C4-2B (cell line): ENCODE measurements around the gene ATG9A.

Experiments used
- H3K27ac ChIP-seq: fragments of 450-650 bp; 2 replicates; pipeline ENCODE4 v1.5.1; 2017
- ZFX ChIP-seq: fragments of 450-650 bp; IDR thresholded peaks from 2 replicates; pipeline ENCODE4 v1.6.1; 2017
- TF ChIP-seq, protein P1 (sequence below): fragments of 450-650 bp; conservative IDR thresholded peaks from 2 replicates; pipeline ENCODE4 v1.5.1; 2017; ENCODE audit warnings: mild to moderate bottlenecking

The ATG9A gene

DNA sequence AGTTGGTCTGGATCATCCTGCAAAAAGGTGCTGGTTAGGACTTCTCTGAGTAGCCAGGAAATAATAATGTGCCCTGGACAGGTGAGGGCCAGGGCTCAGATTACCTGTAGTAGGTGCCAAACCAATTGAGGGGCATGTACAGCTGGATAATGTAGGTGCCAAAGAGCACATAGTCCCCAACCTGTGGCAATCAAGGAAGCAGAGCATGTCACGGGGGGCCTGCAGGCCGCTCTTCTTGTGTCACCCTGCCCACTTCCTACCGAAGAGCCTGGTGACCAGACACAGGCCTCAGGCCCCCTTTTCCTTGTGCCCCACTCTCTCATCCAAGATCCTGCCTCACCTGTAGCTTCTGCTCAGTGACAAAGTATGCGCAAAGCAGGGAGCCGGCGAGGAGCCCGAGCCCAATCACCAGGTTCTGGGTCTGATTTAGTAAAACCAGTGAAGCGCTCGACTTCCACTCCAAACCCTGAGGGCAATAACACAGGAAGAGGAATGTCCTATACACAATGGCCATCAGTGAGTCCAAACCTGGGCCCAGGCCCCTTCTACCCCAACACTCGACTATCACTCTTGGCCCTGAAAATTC lies 15.9 kb downstream of the ATG9A start:
- TF ChIP-seq ZFX, result no peak
- TF ChIP-seq, protein P1, sequence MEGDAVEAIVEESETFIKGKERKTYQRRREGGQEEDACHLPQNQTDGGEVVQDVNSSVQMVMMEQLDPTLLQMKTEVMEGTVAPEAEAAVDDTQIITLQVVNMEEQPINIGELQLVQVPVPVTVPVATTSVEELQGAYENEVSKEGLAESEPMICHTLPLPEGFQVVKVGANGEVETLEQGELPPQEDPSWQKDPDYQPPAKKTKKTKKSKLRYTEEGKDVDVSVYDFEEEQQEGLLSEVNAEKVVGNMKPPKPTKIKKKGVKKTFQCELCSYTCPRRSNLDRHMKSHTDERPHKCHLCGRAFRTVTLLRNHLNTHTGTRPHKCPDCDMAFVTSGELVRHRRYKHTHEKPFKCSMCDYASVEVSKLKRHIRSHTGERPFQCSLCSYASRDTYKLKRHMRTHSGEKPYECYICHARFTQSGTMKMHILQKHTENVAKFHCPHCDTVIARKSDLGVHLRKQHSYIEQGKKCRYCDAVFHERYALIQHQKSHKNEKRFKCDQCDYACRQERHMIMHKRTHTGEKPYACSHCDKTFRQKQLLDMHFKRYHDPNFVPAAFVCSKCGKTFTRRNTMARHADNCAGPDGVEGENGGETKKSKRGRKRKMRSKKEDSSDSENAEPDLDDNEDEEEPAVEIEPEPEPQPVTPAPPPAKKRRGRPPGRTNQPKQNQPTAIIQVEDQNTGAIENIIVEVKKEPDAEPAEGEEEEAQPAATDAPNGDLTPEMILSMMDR, result no peak
- H3K27ac ChIP-seq, result no peak overlapping the region

DNA sequence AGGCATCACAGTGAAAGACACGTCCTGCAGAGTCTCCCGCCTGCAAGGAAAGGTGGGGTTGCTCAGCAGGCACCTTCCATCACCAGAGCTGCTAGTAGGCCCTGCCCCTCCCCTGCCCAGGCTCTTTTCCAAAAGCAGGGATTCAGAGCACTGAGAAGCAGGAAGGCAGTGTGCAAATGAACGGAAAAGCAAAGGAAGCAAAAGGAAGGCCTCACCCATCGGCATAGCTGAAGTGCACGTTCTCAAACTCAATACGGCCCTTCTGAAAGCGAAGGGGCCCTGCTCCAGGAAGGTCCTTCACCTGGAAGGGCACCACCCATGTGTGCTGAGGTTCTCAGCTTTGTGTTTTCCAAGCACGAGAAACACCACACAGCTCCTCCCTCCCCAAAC lies 16.4 kb downstream of the ATG9A start:
- H3K27ac ChIP-seq, result no peak overlapping the region
- TF ChIP-seq ZFX, result no peak
- TF ChIP-seq, protein P1, result no peak

DNA sequence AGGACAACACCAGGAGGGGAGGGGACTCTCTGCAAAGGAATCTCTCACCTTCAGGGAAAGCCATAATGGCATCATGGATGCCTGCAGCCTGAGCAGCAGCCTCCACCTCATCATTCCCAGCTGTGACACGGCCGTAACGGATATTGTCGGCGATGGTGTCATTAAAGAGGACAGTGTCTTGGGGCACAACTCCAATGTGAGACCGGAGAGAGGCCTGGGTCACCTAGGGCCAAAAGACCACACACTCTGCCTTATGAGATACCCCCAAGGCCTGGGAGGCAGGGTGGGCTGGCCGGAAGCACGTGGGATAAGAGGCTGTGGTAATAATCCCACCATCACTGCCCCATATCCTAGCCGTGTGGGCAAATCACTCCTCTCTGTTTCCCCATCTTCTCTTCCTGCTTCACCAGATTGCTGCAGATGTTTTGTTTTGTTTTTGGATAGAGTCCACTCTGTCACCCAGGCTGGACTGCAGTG lies 18.5 kb downstream of the ATG9A start:
- no peak overlapping the region for H3K27ac ChIP-seq
- TF ChIP-seq, protein P1, result no peak
- TF ChIP-seq ZFX, result no peak

DNA sequence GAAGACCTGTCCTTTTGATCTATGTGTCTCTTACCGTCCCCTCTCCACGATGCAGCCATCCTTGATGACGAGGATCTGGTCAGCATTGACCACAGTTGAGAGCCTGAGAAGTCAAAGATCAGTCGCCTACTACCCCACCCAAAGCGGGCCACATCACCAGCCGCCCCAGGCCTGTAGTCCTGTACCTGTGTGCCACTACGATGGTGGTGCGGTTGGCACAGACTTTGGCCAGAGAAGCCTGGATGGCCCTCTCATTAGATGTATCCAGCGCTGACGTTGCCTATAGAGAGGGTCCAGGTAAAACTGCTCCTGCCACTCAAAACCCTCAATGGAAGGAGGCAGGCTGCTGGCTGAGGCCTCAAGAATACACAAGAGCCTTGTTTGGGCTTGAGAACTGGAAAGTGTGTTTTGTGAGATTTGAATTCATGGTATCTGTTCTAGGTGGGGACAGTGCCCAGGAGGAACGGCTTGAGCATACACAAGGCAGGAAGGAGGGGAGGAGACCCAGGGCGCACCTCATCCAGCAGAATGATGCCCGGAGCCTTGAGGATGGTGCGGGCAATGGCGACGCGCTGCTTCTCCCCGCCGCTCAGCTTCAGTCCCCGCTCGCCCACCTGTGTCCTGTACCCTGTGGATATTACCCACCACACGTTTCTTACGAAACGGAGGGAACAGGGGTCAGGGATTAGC lies 19.1 kb downstream of the ATG9A start:
- no peak for TF ChIP-seq ZFX
- H3K27ac ChIP-seq, result no peak overlapping the region

DNA sequence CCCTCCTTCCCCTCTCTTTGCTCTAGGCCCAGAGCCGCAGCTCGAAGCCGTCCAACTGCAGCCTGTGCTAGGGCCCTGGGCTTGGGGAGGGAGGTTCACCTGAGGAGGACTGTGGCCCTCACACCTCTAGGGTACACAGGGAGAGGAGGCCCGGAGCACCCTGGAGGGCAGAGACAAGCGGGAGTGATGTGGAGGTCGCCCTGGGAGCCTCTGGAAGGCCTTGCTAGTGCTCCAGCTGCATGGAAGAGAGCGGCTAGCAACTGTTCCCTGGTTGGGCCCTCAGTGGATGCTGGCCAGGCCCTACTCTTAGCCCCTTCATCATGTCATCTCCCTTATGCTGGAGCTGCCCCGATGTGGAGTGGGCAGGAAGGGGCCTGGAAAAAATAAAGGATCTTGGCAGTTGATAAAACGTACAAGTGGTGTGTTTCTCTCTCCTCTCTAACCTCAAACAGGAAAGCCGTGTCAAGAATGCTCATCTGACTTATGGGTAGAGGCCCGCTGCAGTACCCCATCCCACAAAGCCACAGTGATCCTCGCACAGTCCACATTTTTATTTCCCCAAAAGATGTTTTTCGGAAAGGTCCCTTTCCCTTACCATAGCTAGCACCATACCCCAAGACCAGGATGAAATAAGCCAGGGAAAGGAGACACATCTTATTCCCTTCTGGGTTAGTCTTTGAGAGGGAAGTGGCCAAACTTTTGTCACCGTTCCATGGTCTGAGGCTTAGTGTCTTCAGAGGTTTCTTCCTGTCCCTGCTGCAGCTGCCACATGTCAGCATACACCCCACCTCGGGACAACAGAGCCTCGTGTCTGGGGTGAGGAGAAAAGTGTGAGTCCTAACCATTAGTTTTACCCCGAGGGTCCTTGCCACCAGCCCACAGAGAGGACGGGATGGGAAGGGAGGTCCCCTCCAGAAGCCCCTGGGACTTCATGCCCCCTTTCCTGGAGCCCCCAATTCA lies 19.9 kb downstream of the ATG9A start:
- H3K27ac ChIP-seq, result no peak overlapping the region
- no peak for TF ChIP-seq ZFX
- TF ChIP-seq, protein P1, result no peak

DNA sequence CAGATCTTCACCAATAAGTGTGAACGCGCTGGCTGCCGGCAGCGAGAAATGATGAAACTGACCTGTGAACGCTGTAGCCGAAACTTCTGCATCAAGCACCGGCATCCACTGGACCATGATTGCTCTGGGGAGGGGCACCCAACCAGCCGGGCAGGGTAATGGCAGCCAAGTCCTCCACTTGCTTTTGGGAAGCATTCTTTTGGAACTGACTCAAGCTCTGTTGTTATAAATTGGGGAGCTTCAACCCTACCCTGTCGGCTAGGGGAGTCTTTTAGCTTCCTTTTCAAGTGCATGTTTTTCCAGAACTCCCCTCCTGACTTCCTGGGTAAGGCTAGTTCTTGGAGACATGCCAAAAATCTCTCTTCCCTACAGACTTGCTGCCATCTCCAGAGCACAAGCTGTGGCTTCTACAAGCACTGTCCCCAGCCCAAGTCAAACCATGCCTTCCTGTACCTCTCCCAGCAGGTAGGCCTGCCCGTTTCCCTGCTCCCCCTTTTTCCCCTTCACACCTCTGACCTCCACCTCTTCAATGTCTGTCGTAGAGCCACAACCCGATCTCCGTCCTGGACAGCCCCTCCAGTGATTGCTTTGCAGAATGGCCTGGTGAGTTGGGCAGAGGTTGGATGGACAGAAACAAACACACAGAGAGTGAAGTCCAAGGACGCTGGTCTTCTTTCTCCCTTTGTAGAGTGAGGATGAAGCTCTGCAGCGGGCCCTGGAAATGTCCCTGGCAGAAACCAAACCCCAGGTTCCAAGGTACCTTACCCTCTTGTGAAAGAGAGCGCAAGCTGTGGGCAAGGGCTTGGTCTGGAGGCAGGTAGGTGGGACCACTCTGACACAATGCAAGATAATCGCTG lies 21.3 kb downstream of the ATG9A start:
- no peak for TF ChIP-seq ZFX
- TF ChIP-seq, protein P1, result no peak
- peak overlapping the region; percentile 77 for H3K27ac ChIP-seq
